SJSA1 (cell line): ENCODE results near the gene C12orf57. TPM values are rescaled to one million over a fixed set of nuclear protein-coding genes. Genes with fewer than 3 reads are reported as not detected.

Experiments used
- DNase-seq, 2 experiments: peaks; one replicate each; pipeline ENCODE4 v3.0.0-alpha.2; 2015 to 2020; ENCODE audit warnings: low spot score in 2 of 2, low read depth in 1 of 2
- H3K27ac ChIP-seq: fragments of 250-450 bp; sonication (Bioruptor Pico); 2 replicates; pipeline ENCODE4 v1.5.1; 2020; ENCODE audit warnings: mild to moderate bottlenecking, moderate library complexity
- H3K27me3 ChIP-seq: fragments of 250-450 bp; sonication (Bioruptor Pico); replicated peaks from 2 replicates; pipeline ENCODE4 v1.5.1; 2020; ENCODE audit warnings: mild to moderate bottlenecking, moderate library complexity
- H3K36me3 ChIP-seq: fragments of 250-450 bp; sonication (Bioruptor Pico); 2 replicates; pipeline ENCODE4 v1.5.1; 2020; ENCODE audit warnings: mild to moderate bottlenecking
- H3K4me1 ChIP-seq: fragments of 250-450 bp; sonication (Bioruptor Pico); replicated peaks from 2 replicates; pipeline ENCODE4 v1.6.1; 2021; ENCODE audit warnings: mild to moderate bottlenecking
- H3K4me3 ChIP-seq: fragments of 250-450 bp; sonication (Bioruptor Pico); 2 replicates; pipeline ENCODE4 v1.5.1; 2020; ENCODE audit warnings: mild to moderate bottlenecking
- H3K9me3 ChIP-seq: fragments of 250-450 bp; sonication (Bioruptor Pico); replicated peaks from 2 replicates; pipeline ENCODE4 v1.5.1; 2020; ENCODE audit warnings: mild to moderate bottlenecking
- total RNA-seq: library from RNA; depleted of rRNA; stranded (reverse); fragments of >200 nt; shearing (Covaris generic); gene quantifications from 2 replicates; pipeline ENCODE4 v1.2.3, GENCODE V29; 2014

The C12orf57 gene
- total RNA-seq, 1 experiment from 2014 or later: 331 TPM

- Histone ChIP-seq H3K36me3 (peaks cover 14% of the 10 kb centered on the region), H3K27me3 (no peaks in the 10 kb centered on the region), H3K27ac (peak overlapping the region; percentile 56), H3K4me3 (no peak overlapping the region), H3K4me1 (peaks cover 45% of the 10 kb centered on the region), H3K9me3 (no peaks in the 10 kb centered on the region)
- DNase-seq: no peak
These were observed 18.6 kb upstream of the C12orf57 start for GRCh38 chr12:6925239-6925539.

- H3K4me3 ChIP-seq: peak overlapping the region; percentile 15; the same call in 1 of the 2 replicates
- H3K27me3 ChIP-seq: no peaks in the 10 kb centered on the region
These were observed 18.1 kb upstream of the C12orf57 start for GRCh38 chr12:6925540-6926279.

GRCh38 chr12:6927379-6928021 is 16.3 kb upstream of the C12orf57 start, which contains the start of gene ATN1:
Gene ATN1 (plus strand): TSS chr12:6927959. CDS start chr12:6934002, 6,043 bp downstream.
- Histone ChIP-seq H3K9me3 (no peaks in the 10 kb centered on the region), H3K36me3 (peaks cover 28% of the 10 kb centered on the region), H3K27me3 (no peaks in the 10 kb centered on the region), H3K4me1 (peaks cover 49% of the 10 kb centered on the region), H3K4me3 (peak within 1 kb of the TSS; percentile 64), H3K27ac (peak within 1 kb of the TSS; percentile 76)
- peak; percentile 72 to 93 for DNase-seq

More at GRCh38 chr12:6925540-6926279, 18.1 kb upstream of the C12orf57 start:
- H3K36me3 ChIP-seq: peaks cover 19% of the 10 kb centered on the region
- H3K4me1 ChIP-seq: peaks cover 45% of the 10 kb centered on the region
- peak overlapping the region; percentile 56 for H3K27ac ChIP-seq
- peak; percentile 84 to 90 for DNase-seq
- H3K9me3 ChIP-seq: no peaks in the 10 kb centered on the region

GRCh38 chr12:6928022-6928702 is 15.7 kb upstream of the C12orf57 start:
- Histone ChIP-seq H3K4me1 (peaks cover 49% of the 10 kb centered on the region), H3K9me3 (no peaks in the 10 kb centered on the region), H3K36me3 (peaks cover 35% of the 10 kb centered on the region), H3K27ac (no peak overlapping the region), H3K27me3 (no peaks in the 10 kb centered on the region), H3K4me3 (peak overlapping the region; percentile 64)
- DNase-seq: no peak

GRCh38 chr12:6928703-6929407 is 15.0 kb upstream of the C12orf57 start:
- Histone ChIP-seq H3K27ac (no peak overlapping the region), H3K27me3 (no peaks in the 10 kb centered on the region), H3K4me1 (peaks cover 49% of the 10 kb centered on the region), H3K36me3 (peaks cover 42% of the 10 kb centered on the region), H3K9me3 (no peaks in the 10 kb centered on the region), H3K4me3 (peak overlapping the region; percentile 64)
- DNase-seq: no peak

- H3K27ac ChIP-seq: no peak overlapping the region
- peaks cover 51% of the 10 kb centered on the region for H3K36me3 ChIP-seq
- DNase-seq: no peak
- H3K4me1 ChIP-seq: peaks cover 44% of the 10 kb centered on the region
- H3K27me3 ChIP-seq: no peaks in the 10 kb centered on the region
- H3K4me3 ChIP-seq: peak overlapping the region; percentile 64
- no peaks in the 10 kb centered on the region for H3K9me3 ChIP-seq
These were observed 14.1 kb upstream of the C12orf57 start for GRCh38 chr12:6929466-6930452.

GRCh38 chr12:6932766-6933165 is 11.1 kb upstream of the C12orf57 start:
- Histone ChIP-seq H3K4me3 (no peak overlapping the region), H3K27ac (no peak overlapping the region), H3K4me1 (peaks cover 22% of the 10 kb centered on the region), H3K36me3 (peaks cover 81% of the 10 kb centered on the region), H3K9me3 (no peaks in the 10 kb centered on the region), H3K27me3 (no peaks in the 10 kb centered on the region)
- no peak for DNase-seq

GRCh38 chr12:6934110-6934509 is 9.7 kb upstream of the C12orf57 start:
- Histone ChIP-seq H3K27me3 (no peaks in the 10 kb centered on the region), H3K4me3 (no peak overlapping the region), H3K4me1 (peaks cover 25% of the 10 kb centered on the region), H3K9me3 (no peaks in the 10 kb centered on the region), H3K27ac (no peak overlapping the region), H3K36me3 (peaks cover 89% of the 10 kb centered on the region)
- no peak for DNase-seq

GRCh38 chr12:6935371-6936193 is 8.2 kb upstream of the C12orf57 start:
- Histone ChIP-seq H3K27me3 (no peaks in the 10 kb centered on the region), H3K36me3 (peaks cover 89% of the 10 kb centered on the region), H3K27ac (no peak overlapping the region), H3K4me1 (peaks cover 14% of the 10 kb centered on the region), H3K4me3 (no peak overlapping the region), H3K9me3 (no peaks in the 10 kb centered on the region)
- DNase-seq: no peak

GRCh38 chr12:6936194-6936635 is 7.6 kb upstream of the C12orf57 start:
- Histone ChIP-seq H3K4me1 (peaks cover 14% of the 10 kb centered on the region), H3K27ac (no peak overlapping the region), H3K9me3 (no peaks in the 10 kb centered on the region), H3K27me3 (no peaks in the 10 kb centered on the region), H3K36me3 (peaks cover 91% of the 10 kb centered on the region), H3K4me3 (no peak overlapping the region)
- DNase-seq: no peak

GRCh38 chr12:6936636-6937480 is 7.0 kb upstream of the C12orf57 start:
- no peaks in the 10 kb centered on the region for H3K27me3 ChIP-seq
- H3K4me1 ChIP-seq: peaks cover 14% of the 10 kb centered on the region
- no peak overlapping the region for H3K4me3 ChIP-seq
- no peaks in the 10 kb centered on the region for H3K9me3 ChIP-seq
- no peak for DNase-seq
- H3K27ac ChIP-seq: no peak overlapping the region
- H3K36me3 ChIP-seq: peaks cover 97% of the 10 kb centered on the region
